Activated CD4-positive, alpha-beta T cell treated with anti-CD3 and anti-CD28 coated beads, Interleukin-2, amount 10 ng/mL, durations not matched to agents 7 days and 5 days (primary cell): Measurements from ENCODE around the gene RCSD1. TPM values are rescaled to one million over a fixed set of nuclear protein-coding genes. Genes with fewer than 3 reads are reported as not detected.
A peak's percentile ranks its signal among the peaks of the same experiment; 100 is the strongest.
"Not testable (repeated sequence)": the region's sequence is repeated elsewhere in the genome, so short reads cannot be mapped to it uniquely, and the experiment has no call there.

ENCODE experiments used
- CTCF ChIA-PET: fragments of 350-600 bp; sonication (Branson Sonifier 250); formaldehyde crosslinking; loops from one replicate; lab custom pipeline; 2021; ENCODE audit warnings: antibody characterized with exemption; lab: Charles Lee
- POLR2A ChIA-PET: fragments of 350-600 bp; sonication (Branson Sonifier 250); formaldehyde crosslinking; loops from one replicate; lab custom pipeline; 2021; ENCODE audit warnings: antibody characterized with exemption; lab: Charles Lee
- DNase-seq: peaks from one replicate; pipeline ENCODE4 v3.0.0-alpha.2; 2020
- H3K27ac Mint-ChIP-seq: one replicate; pipeline ENCODE4 v1.8.0; 2021; ENCODE audit warnings: mild to moderate bottlenecking, moderate library complexity, mixed read lengths
- H3K27me3 Mint-ChIP-seq: one replicate; pipeline ENCODE4 v1.8.0; 2021; ENCODE audit warnings: mixed read lengths
- H3K36me3 Mint-ChIP-seq: one replicate; pipeline ENCODE4 v1.8.0; 2021; ENCODE audit warnings: low read depth, mixed read lengths
- H3K4me1 Mint-ChIP-seq: one replicate; pipeline ENCODE4 v1.8.0; 2021; ENCODE audit warnings: mixed read lengths
- H3K4me3 Mint-ChIP-seq: one replicate; pipeline ENCODE4 v1.8.0; 2021; ENCODE audit warnings: mild to moderate bottlenecking, moderate library complexity, mixed read lengths
- H3K9me3 Mint-ChIP-seq: one replicate; pipeline ENCODE4 v1.8.0; 2021; ENCODE audit warnings: mixed read lengths
- total RNA-seq, 2 experiments: library from RNA; stranded (reverse); gene quantifications; one replicate each; pipeline ENCODE4 v1.2.3, GENCODE V29; 2021

Gene RCSD1
- total RNA-seq, 2 experiments from 2014 or later, result 152 to 157 TPM

- Mint-ChIP-seq H3K4me1 (peaks cover 57% of the 10 kb centered on the region), H3K36me3 (peaks cover 2% of the 10 kb centered on the region), H3K27ac (peak overlapping the region; percentile 92), H3K27me3 (peaks cover 6% of the 10 kb centered on the region), H3K4me3 (peak overlapping the region; percentile 81), H3K9me3 (no peaks in the 10 kb centered on the region)
- CTCF ChIA-PET, result interaction anchor here (0.5 to 2.4 kb wide), 21 partner anchors 8 to 496 kb away, joined by 3 to 10 read pairs (median 3); partner anchors contain the start of gene CREG1
- DNase-seq, result no peak
- POLR2A ChIA-PET, result interaction anchor here (0.7 to 1.0 kb wide), 2 partner anchors 59 to 220 kb away, joined by 3 to 8 read pairs; no protein-coding TSS in a partner anchor
Observed at GRCh38 chr1:167716000-167716271, 85.9 kb downstream of the RCSD1 start.

- peaks cover 3% of the 10 kb centered on the region for H3K27me3 Mint-ChIP-seq
- no peak overlapping the region for H3K27ac Mint-ChIP-seq
- CTCF ChIA-PET, result no interaction called here
- H3K9me3 Mint-ChIP-seq, result no peaks in the 10 kb centered on the region
- H3K4me3 Mint-ChIP-seq, result peak overlapping the region; percentile 81
- H3K4me1 Mint-ChIP-seq, result peaks cover 62% of the 10 kb centered on the region
- no peak for DNase-seq
- peaks cover 2% of the 10 kb centered on the region for H3K36me3 Mint-ChIP-seq
- POLR2A ChIA-PET, result no interaction called here
Observed at GRCh38 chr1:167717351-167717750, 87.3 kb downstream of the RCSD1 start.

GRCh38 chr1:167718914-167719691 is 89.1 kb downstream of the RCSD1 start:
- H3K4me1 Mint-ChIP-seq, result peaks cover 64% of the 10 kb centered on the region
- H3K9me3 Mint-ChIP-seq, result no peaks in the 10 kb centered on the region
- ChIA-PET POLR2A (no interaction called here), CTCF (interaction anchor here (0.9 kb wide), 1 partner anchor 11 kb away, joined by 3 read pairs; no protein-coding TSS in a partner anchor)
- peaks cover 3% of the 10 kb centered on the region for H3K27me3 Mint-ChIP-seq
- no peak for DNase-seq
- peak overlapping the region; percentile 36 for H3K27ac Mint-ChIP-seq
- peaks cover 2% of the 10 kb centered on the region for H3K36me3 Mint-ChIP-seq
- H3K4me3 Mint-ChIP-seq, result peak overlapping the region; percentile 10

GRCh38 chr1:167719715-167720421 is 89.8 kb downstream of the RCSD1 start:
- H3K27me3 Mint-ChIP-seq, CTCF ChIA-PET, H3K36me3 Mint-ChIP-seq, H3K9me3 Mint-ChIP-seq, POLR2A ChIA-PET, DNase-seq: not testable (repeated sequence)
- Mint-ChIP-seq H3K4me1 (peaks cover 64% of the 10 kb centered on the region), H3K27ac (peak overlapping the region; percentile 36), H3K4me3 (peak overlapping the region; percentile 10)

GRCh38 chr1:167720965-167721616 is 91.1 kb downstream of the RCSD1 start:
- Mint-ChIP-seq H3K4me3 (peak overlapping the region; percentile 89), H3K36me3 (peaks cover 5% of the 10 kb centered on the region), H3K4me1 (peaks cover 65% of the 10 kb centered on the region), H3K9me3 (no peaks in the 10 kb centered on the region), H3K27me3 (no peaks in the 10 kb centered on the region), H3K27ac (peak overlapping the region; percentile 37)
- DNase-seq, result no peak
- POLR2A ChIA-PET, result no interaction called here
- CTCF ChIA-PET, result interaction anchor here (1.0 kb wide), 1 partner anchor 9 kb away, joined by 3 read pairs; no protein-coding TSS in a partner anchor

- H3K27me3 Mint-ChIP-seq, result no peaks in the 10 kb centered on the region
- ChIA-PET POLR2A (interaction anchor here (0.5 kb wide), 1 partner anchor 195 kb away, joined by 6 read pairs; no protein-coding TSS in a partner anchor), CTCF (interaction anchor here (1.0 kb wide), 1 partner anchor 8 kb away, joined by 3 read pairs; no protein-coding TSS in a partner anchor)
- peak within 1 kb of the TSS; percentile 88 for H3K27ac Mint-ChIP-seq
- peak; percentile 93 for DNase-seq
- H3K4me3 Mint-ChIP-seq, result peak within 1 kb of the TSS; percentile 89
- H3K9me3 Mint-ChIP-seq, result no peaks in the 10 kb centered on the region
- H3K36me3 Mint-ChIP-seq, result peaks cover 5% of the 10 kb centered on the region
- H3K4me1 Mint-ChIP-seq, result peaks cover 67% of the 10 kb centered on the region
Observed at GRCh38 chr1:167721617-167722151, 91.7 kb downstream of the RCSD1 start, which contains the start of gene MPZL1. Gene MPZL1, plus strand, starts transcription at chr1:167721982. Its CDS starts 170 bp downstream, at chr1:167722152.

GRCh38 chr1:167722152-167722869 is 92.3 kb downstream of the RCSD1 start:
- ChIA-PET POLR2A (interaction anchor here (0.5 kb wide), 1 partner anchor 194 kb away, joined by 6 read pairs; no protein-coding TSS in a partner anchor), CTCF (interaction anchor here (1.0 to 2.1 kb wide), 2 partner anchors 7 to 15 kb away, joined by 3 to 7 read pairs; no protein-coding TSS in a partner anchor)
- no peaks in the 10 kb centered on the region for H3K9me3 Mint-ChIP-seq
- peak overlapping the region; percentile 72 for H3K27ac Mint-ChIP-seq
- peak overlapping the region; percentile 89 for H3K4me3 Mint-ChIP-seq
- H3K36me3 Mint-ChIP-seq, result peaks cover 5% of the 10 kb centered on the region
- peak; percentile 26 for DNase-seq
- peaks cover 61% of the 10 kb centered on the region for H3K4me1 Mint-ChIP-seq
- no peaks in the 10 kb centered on the region for H3K27me3 Mint-ChIP-seq

GRCh38 chr1:167722870-167723251 is 92.8 kb downstream of the RCSD1 start:
- no peak for DNase-seq
- peak overlapping the region; percentile 89 for H3K4me3 Mint-ChIP-seq
- POLR2A ChIA-PET, result no interaction called here

GRCh38 chr1:167723707-167724323 is 93.8 kb downstream of the RCSD1 start:
- no peaks in the 10 kb centered on the region for H3K27me3 Mint-ChIP-seq
- POLR2A ChIA-PET, result interaction anchor here (0.7 kb wide), 1 partner anchor 79 kb away, joined by 3 read pairs; no protein-coding TSS in a partner anchor
- H3K4me3 Mint-ChIP-seq, result no peak overlapping the region
- no peak for DNase-seq
- no peak overlapping the region for H3K27ac Mint-ChIP-seq
- H3K9me3 Mint-ChIP-seq, result no peaks in the 10 kb centered on the region
- CTCF ChIA-PET, result interaction anchor here (1.4 to 2.1 kb wide), 3 partner anchors 9 to 36 kb away, joined by 3 to 7 read pairs (median 6); no protein-coding TSS in a partner anchor
- peaks cover 53% of the 10 kb centered on the region for H3K4me1 Mint-ChIP-seq
- H3K36me3 Mint-ChIP-seq, result peaks cover 9% of the 10 kb centered on the region

More at GRCh38 chr1:167722870-167723251, 92.8 kb downstream of the RCSD1 start:
- Mint-ChIP-seq H3K27ac (peak overlapping the region; percentile 72), H3K36me3 (peaks cover 8% of the 10 kb centered on the region), H3K27me3 (no peaks in the 10 kb centered on the region), H3K4me1 (peaks cover 59% of the 10 kb centered on the region), H3K9me3 (no peaks in the 10 kb centered on the region)
- CTCF ChIA-PET, result interaction anchor here (2.1 kb wide), 1 partner anchor 15 kb away, joined by 7 read pairs; no protein-coding TSS in a partner anchor

- CTCF ChIA-PET, result interaction anchor here (1.0 kb wide), 1 partner anchor 11 kb away, joined by 3 read pairs; no protein-coding TSS in a partner anchor
- Mint-ChIP-seq H3K9me3 (no peaks in the 10 kb centered on the region), H3K36me3 (peaks cover 16% of the 10 kb centered on the region), H3K27ac (no peak overlapping the region), H3K4me3 (no peak overlapping the region), H3K4me1 (peaks cover 34% of the 10 kb centered on the region), H3K27me3 (no peaks in the 10 kb centered on the region)
- POLR2A ChIA-PET, result no interaction called here
- DNase-seq, result no peak
Observed at GRCh38 chr1:167726008-167726407, 96.0 kb downstream of the RCSD1 start.

GRCh38 chr1:167728818-167729410 is 98.9 kb downstream of the RCSD1 start:
- POLR2A ChIA-PET, result no interaction called here
- H3K4me1 Mint-ChIP-seq, result peaks cover 13% of the 10 kb centered on the region
- CTCF ChIA-PET, result interaction anchor here (0.7 to 2.7 kb wide), 4 partner anchors 13 to 235 kb away, joined by 3 to 10 read pairs (median 4); no protein-coding TSS in a partner anchor
- no peak overlapping the region for H3K27ac Mint-ChIP-seq
- H3K4me3 Mint-ChIP-seq, result no peak overlapping the region
- H3K27me3 Mint-ChIP-seq, result no peaks in the 10 kb centered on the region
- peaks cover 20% of the 10 kb centered on the region for H3K36me3 Mint-ChIP-seq
- no peak for DNase-seq
- no peaks in the 10 kb centered on the region for H3K9me3 Mint-ChIP-seq
